SU-DHL-6 (cell line): Measurements from ENCODE around the gene HLA-DOA.

ENCODE experiments used
- CTCF ChIP-seq: fragments of 200-600 bp; sonication (generic); IDR thresholded peaks from one replicate; pipeline ENCODE4 v1.5.1; 2017; ENCODE audit warnings: antibody characterized with exemption, mild to moderate bottlenecking, low read length, moderate library complexity; ENCODE audit not compliant: insufficient read depth, poor library complexity, severe bottlenecking
- EZH2phosphoT487 ChIP-seq: fragments of 200-600 bp; sonication (generic), shearing (Covaris generic); conservative IDR thresholded peaks from 2 replicates; pipeline ENCODE4 v1.6.1; 2018; ENCODE audit warnings: mild to moderate bottlenecking, antibody characterized with exemption, low read length, moderate library complexity, mixed read lengths

- TF ChIP-seq CTCF: no peak
- no peak for TF ChIP-seq EZH2phosphoT487
Measured at GRCh38 chr6:33017018-33017417, 7.6 kb upstream of the HLA-DOA start.
